Vagina (tissue), 2 donors: ENCODE results near the gene GRIK3. TPM values are rescaled to one million over a fixed set of nuclear protein-coding genes. Genes with fewer than 3 reads are reported as not detected.

ENCODE experiments used
- DNase-seq, 2 donors: peaks; one replicate each; pipeline ENCODE4 v3.0.0-alpha.2; 2017; ENCODE audit errors: extremely low spot score in 2 of 2
- H3K27ac ChIP-seq: fragments of 200-600 bp; sonication (generic); one replicate; pipeline ENCODE4 v1.5.1; 2019
- H3K27me3 ChIP-seq: fragments of 200-600 bp; sonication (generic); one replicate; pipeline ENCODE4 v1.5.1; 2019
- H3K36me3 ChIP-seq, 2 donors: fragments of 200-600 bp; sonication (generic); one replicate each; pipeline ENCODE4 v1.5.1; 2017 to 2019
- H3K4me1 ChIP-seq: fragments of 200-600 bp; sonication (generic); one replicate; pipeline ENCODE4 v1.5.1; 2019
- H3K4me3 ChIP-seq, 2 donors: fragments of 200-600 bp; sonication (generic); 1 replicate in 1 of 2; 2 replicates in 1 of 2; pipeline ENCODE4 v1.5.1; 2016 to 2019
- H3K9me3 ChIP-seq: fragments of 200-600 bp; sonication (generic); one replicate; pipeline ENCODE4 v1.5.1; 2019
- CTCF ChIP-seq, 3 experiments: fragments of 450-650 bp in 2 of 3; fragments of 200-600 bp in 1 of 3; sonication (generic) in 1 of 3; IDR thresholded peaks; one replicate each; pipeline ENCODE4 v1.5.1; 2017 to 2019; ENCODE audit warnings: antibody characterized with exemption in 3 of 3, mild to moderate bottlenecking in 2 of 3, moderate library complexity in 2 of 3
- POLR2A ChIP-seq, 2 donors: fragments of 450-650 bp; IDR thresholded peaks; one replicate each; pipeline ENCODE4 v1.6.1; 2017; ENCODE audit warnings: antibody characterized with exemption in 2 of 2, mild to moderate bottlenecking in 2 of 2, moderate library complexity in 2 of 2
- POLR2AphosphoS5 ChIP-seq, 2 donors: sonication (generic); formaldehyde crosslinking; IDR thresholded peaks; one replicate each; pipeline ENCODE4 v1.9.0; 2017; ENCODE audit warnings: antibody characterized with exemption in 2 of 2, mild to moderate bottlenecking in 2 of 2, low read depth in 1 of 2; ENCODE audit not compliant: insufficient read depth in 1 of 2
- intact Hi-C: fragments of 100-400 bp; cut with DNase I; formaldehyde crosslinking; loops from one replicate; pipeline ENCODE4 v1.15.1; 2023
- total RNA-seq: library from RNA; depleted of rRNA; stranded (reverse); fragments of >200 nt; gene quantifications from one replicate; pipeline ENCODE4 v1.2.3, GENCODE V29; 2016

GRIK3 gene
- total RNA-seq, 1 donor from 2014 or later = 0.74 TPM

GRCh38 chr1:37058424-37058988 is 24.2 kb upstream of the GRIK3 start:
- H3K36me3 ChIP-seq = no peaks in the 10 kb centered on the region
- no peaks in the 10 kb centered on the region for H3K27me3 ChIP-seq
- TF ChIP-seq CTCF (IDR thresholded peaks at IDR 0.05) = no peak
- no peak for TF ChIP-seq POLR2A (IDR thresholded peaks at IDR 0.05)
- no peak for TF ChIP-seq POLR2AphosphoS5 (IDR thresholded peaks at IDR 0.05; ENCODE audit: insufficient read depth in 1 of 2, low read depth in 1 of 2)
- H3K9me3 ChIP-seq = no peaks in the 10 kb centered on the region
- no peak for DNase-seq
- no peaks in the 10 kb centered on the region for H3K4me1 ChIP-seq
- intact Hi-C loops = no loop called here
- H3K27ac ChIP-seq = no peak overlapping the region
- no peak overlapping the region for H3K4me3 ChIP-seq

GRCh38 chr1:37056325-37056724 is 22.0 kb upstream of the GRIK3 start:
- H3K36me3 ChIP-seq = no peaks in the 10 kb centered on the region
- H3K27ac ChIP-seq = no peak overlapping the region
- TF ChIP-seq CTCF (IDR thresholded peaks at IDR 0.05) (no peak), POLR2AphosphoS5 (IDR thresholded peaks at IDR 0.05; ENCODE audit: insufficient read depth in 1 of 2, low read depth in 1 of 2) (no peak), POLR2A (IDR thresholded peaks at IDR 0.05) (no peak)
- H3K9me3 ChIP-seq = no peaks in the 10 kb centered on the region
- no peaks in the 10 kb centered on the region for H3K4me1 ChIP-seq
- H3K27me3 ChIP-seq = no peaks in the 10 kb centered on the region
- DNase-seq = no peak
- H3K4me3 ChIP-seq = no peak overlapping the region
- intact Hi-C loops = no loop called here

GRCh38 chr1:37055631-37056030 is 21.3 kb upstream of the GRIK3 start:
- no peak for DNase-seq
- H3K4me3 ChIP-seq = no peak overlapping the region
- no peak overlapping the region for H3K27ac ChIP-seq
- no peaks in the 10 kb centered on the region for H3K4me1 ChIP-seq
- intact Hi-C loops = no loop called here
- no peaks in the 10 kb centered on the region for H3K27me3 ChIP-seq
- no peak for TF ChIP-seq POLR2A (IDR thresholded peaks at IDR 0.05)
- no peak for TF ChIP-seq CTCF (IDR thresholded peaks at IDR 0.05)
- TF ChIP-seq POLR2AphosphoS5 (IDR thresholded peaks at IDR 0.05; ENCODE audit: insufficient read depth in 1 of 2, low read depth in 1 of 2) = no peak
- H3K9me3 ChIP-seq = no peaks in the 10 kb centered on the region
- H3K36me3 ChIP-seq = no peaks in the 10 kb centered on the region

GRCh38 chr1:37053173-37053572 is 18.9 kb upstream of the GRIK3 start:
- intact Hi-C loops = no loop called here
- Histone ChIP-seq H3K27me3 (no peaks in the 10 kb centered on the region), H3K9me3 (no peaks in the 10 kb centered on the region), H3K4me3 (no peak overlapping the region), H3K27ac (no peak overlapping the region), H3K4me1 (no peaks in the 10 kb centered on the region), H3K36me3 (no peaks in the 10 kb centered on the region)
- TF ChIP-seq CTCF (IDR thresholded peaks at IDR 0.05) (no peak), POLR2AphosphoS5 (IDR thresholded peaks at IDR 0.05; ENCODE audit: insufficient read depth in 1 of 2, low read depth in 1 of 2) (no peak), POLR2A (IDR thresholded peaks at IDR 0.05) (no peak)
- DNase-seq = no peak

GRCh38 chr1:37052120-37052519 is 17.8 kb upstream of the GRIK3 start:
- intact Hi-C loops = no loop called here
- no peak overlapping the region for H3K4me3 ChIP-seq
- H3K4me1 ChIP-seq = no peaks in the 10 kb centered on the region
- H3K27me3 ChIP-seq = no peaks in the 10 kb centered on the region
- no peaks in the 10 kb centered on the region for H3K36me3 ChIP-seq
- TF ChIP-seq POLR2AphosphoS5 (IDR thresholded peaks at IDR 0.05; ENCODE audit: insufficient read depth in 1 of 2, low read depth in 1 of 2) (no peak), CTCF (IDR thresholded peaks at IDR 0.05) (no peak), POLR2A (IDR thresholded peaks at IDR 0.05) (no peak)
- DNase-seq = no peak
- no peaks in the 10 kb centered on the region for H3K9me3 ChIP-seq
- H3K27ac ChIP-seq = no peak overlapping the region
